GM06990 (cell line): ENCODE results near the gene WBP1L.

Source experiments
- DNase-seq: peaks from one replicate; pipeline ENCODE4 v3.0.0-alpha.2; 2011; ENCODE audit not compliant: insufficient read length; ENCODE audit errors: extremely low read depth
- H3K27me3 ChIP-seq: replicated peaks from 2 replicates; pipeline ENCODE4 v1.6.0; 2011; ENCODE audit warnings: low read length; ENCODE audit not compliant: control insufficient read depth, insufficient read depth
- H3K36me3 ChIP-seq: 2 replicates; pipeline ENCODE4 v1.5.1; 2011; ENCODE audit warnings: low read length; ENCODE audit not compliant: control insufficient read depth, insufficient read depth
- H3K4me3 ChIP-seq: replicated peaks from 2 replicates; pipeline ENCODE4 v1.5.1; 2011; ENCODE audit warnings: low read depth, mild to moderate bottlenecking, control low read depth, low read length
- TF ChIP-seq, protein P1 (sequence below): IDR thresholded peaks from 2 replicates; pipeline ENCODE4 v1.5.1; 2011; ENCODE audit warnings: low read length, control low read depth, mild to moderate bottlenecking, inconsistent platforms; ENCODE audit not compliant: insufficient read depth, poor library complexity, severe bottlenecking

The WBP1L gene

DNA sequence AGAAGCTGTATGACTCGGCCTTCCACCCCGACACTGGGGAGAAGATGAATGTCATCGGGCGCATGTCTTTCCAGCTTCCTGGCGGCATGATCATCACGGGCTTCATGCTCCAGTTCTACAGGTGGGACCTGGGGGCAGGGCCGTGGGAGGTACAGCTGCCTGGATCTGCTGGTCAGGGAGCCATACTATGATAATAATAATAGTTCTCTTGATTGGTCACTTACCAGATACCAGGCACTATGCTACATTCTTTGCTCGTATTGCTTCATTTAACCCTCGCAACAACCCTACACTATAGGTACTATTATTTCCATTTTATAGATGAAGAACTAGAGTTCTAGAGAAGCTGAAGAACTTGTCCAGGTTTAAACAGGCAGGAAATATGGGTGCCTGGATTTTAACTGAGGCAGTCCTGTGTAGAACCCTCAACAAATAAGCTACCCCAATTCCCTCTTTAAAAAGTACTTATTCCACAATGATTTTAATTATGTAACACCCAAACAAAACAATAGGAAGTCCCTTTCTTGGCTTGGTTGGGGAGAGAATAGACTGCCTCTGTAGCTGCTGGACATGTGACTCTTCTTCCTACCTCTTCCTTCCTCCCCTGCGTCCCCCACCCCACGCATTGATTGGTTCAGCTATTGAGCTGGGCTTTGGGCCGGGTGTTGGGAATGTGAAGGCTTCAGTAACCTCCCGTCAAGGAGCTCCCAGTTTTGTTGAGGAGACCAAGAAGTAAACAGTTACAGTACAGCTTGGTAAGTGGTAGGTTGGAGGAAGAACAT, 16.5 kb upstream of the WBP1L start:
- TF ChIP-seq, protein P1, sequence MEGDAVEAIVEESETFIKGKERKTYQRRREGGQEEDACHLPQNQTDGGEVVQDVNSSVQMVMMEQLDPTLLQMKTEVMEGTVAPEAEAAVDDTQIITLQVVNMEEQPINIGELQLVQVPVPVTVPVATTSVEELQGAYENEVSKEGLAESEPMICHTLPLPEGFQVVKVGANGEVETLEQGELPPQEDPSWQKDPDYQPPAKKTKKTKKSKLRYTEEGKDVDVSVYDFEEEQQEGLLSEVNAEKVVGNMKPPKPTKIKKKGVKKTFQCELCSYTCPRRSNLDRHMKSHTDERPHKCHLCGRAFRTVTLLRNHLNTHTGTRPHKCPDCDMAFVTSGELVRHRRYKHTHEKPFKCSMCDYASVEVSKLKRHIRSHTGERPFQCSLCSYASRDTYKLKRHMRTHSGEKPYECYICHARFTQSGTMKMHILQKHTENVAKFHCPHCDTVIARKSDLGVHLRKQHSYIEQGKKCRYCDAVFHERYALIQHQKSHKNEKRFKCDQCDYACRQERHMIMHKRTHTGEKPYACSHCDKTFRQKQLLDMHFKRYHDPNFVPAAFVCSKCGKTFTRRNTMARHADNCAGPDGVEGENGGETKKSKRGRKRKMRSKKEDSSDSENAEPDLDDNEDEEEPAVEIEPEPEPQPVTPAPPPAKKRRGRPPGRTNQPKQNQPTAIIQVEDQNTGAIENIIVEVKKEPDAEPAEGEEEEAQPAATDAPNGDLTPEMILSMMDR, result no peak
- no peak for DNase-seq
- Histone ChIP-seq H3K27me3 (no peaks in the 10 kb centered on the region), H3K36me3 (peaks cover 9% of the 10 kb centered on the region), H3K4me3 (no peak overlapping the region)

DNA sequence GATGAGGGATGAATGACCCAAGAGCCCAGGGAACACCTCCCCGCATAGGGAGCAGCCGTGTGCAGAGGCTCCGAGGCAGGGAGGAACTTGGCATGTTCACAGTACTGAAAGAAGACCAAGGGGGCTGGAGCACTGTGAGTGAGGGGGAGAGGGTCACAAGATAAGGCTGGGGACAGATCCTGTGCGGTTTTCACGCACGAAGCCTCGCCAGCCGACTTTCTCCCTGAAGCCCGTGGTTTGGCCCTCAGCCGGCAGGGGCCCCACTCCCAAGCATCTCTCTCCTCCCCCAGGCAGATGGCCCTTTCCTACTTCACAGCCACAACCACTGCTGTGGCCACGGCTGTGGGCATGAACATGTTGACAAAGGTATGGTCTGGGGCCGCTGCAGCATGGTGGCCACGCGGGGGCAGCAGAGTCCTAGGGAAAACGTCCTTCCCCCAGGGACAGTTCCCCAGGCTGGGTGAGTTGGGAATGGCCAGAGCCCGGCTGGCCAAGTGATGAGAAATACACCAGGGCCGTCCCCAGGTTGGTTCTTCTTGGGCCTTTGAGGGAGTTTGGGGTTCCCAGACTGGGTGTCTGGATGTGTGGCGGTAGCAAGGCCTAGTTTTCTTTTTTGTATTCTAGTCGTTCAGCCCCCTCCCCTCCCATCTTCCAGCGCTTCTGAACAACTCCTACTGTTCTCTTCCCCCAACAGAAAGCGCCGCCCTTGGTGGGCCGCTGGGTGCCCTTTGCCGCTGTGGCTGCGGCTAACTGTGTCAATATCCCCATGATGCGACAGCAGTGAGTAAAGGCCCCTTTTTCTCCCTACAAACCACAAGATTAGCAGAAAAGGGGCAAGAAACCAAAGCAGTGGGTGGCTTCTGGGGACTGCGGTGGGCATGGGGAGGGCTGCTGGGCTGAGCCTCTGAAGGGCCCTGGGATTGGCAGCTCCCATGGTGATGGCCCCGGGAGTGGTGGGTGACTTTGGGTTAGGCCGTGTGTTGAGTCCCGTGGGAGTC, 14.4 kb upstream of the WBP1L start:
- H3K27me3 ChIP-seq, result no peaks in the 10 kb centered on the region
- DNase-seq, result peak; percentile 43
- peaks cover 13% of the 10 kb centered on the region for H3K36me3 ChIP-seq
- H3K4me3 ChIP-seq, result no peak overlapping the region
- TF ChIP-seq, protein P1, result peak; percentile 75

DNA sequence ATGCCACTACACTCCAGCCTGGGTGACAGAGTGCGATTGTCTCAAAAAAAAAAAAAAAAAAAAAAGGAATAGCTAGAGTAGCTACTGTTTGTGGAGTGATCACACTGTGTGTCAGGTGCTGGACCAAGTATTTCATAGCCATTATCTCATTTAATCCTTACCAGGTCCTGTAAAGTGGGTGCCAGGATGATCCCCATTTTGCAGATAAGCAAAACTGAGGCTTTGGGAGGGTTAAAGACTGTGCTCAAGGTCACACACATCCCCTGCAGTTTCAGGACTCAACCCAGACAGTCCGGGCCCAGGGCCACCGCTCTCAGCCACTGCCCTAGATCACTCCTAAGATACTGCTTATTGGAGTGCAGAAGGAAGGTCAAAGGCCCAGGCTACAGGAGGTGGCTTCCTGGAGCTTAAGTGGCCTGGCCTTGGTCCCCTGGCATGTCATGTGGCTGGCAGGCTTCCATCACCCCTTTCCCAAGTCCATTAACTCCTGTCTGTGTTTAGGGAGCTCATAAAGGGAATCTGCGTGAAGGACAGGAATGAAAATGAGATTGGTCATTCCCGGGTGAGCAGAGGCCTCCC, 12.4 kb upstream of the WBP1L start:
- H3K36me3 ChIP-seq, result peaks cover 16% of the 10 kb centered on the region
- no peak overlapping the region for H3K4me3 ChIP-seq
- TF ChIP-seq, protein P1, result no peak
- no peak for DNase-seq
- H3K27me3 ChIP-seq, result no peaks in the 10 kb centered on the region

DNA sequence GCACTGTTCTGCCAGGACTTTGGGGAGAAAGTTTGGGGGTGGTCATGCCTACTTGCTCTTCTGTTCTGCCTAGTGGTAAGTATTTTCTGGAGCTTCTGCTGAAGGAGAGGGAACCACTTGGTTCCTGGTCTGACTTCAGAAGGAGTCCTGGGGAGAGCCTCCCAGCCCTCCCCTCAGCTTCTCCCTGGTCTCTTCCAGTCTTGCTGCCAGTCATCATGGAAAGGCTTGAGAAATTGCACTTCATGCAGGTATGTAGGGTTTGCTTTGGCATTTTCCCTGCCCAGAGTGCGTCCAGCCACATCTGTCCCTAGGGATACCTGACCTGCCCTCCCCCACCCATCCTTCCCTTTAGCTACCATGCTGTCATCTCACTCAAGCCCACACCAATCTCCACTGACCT, 11.1 kb upstream of the WBP1L start:
- no peak overlapping the region for H3K4me3 ChIP-seq
- H3K27me3 ChIP-seq, result no peaks in the 10 kb centered on the region
- H3K36me3 ChIP-seq, result peaks cover 14% of the 10 kb centered on the region
- TF ChIP-seq, protein P1, result no peak
- DNase-seq, result no peak

DNA sequence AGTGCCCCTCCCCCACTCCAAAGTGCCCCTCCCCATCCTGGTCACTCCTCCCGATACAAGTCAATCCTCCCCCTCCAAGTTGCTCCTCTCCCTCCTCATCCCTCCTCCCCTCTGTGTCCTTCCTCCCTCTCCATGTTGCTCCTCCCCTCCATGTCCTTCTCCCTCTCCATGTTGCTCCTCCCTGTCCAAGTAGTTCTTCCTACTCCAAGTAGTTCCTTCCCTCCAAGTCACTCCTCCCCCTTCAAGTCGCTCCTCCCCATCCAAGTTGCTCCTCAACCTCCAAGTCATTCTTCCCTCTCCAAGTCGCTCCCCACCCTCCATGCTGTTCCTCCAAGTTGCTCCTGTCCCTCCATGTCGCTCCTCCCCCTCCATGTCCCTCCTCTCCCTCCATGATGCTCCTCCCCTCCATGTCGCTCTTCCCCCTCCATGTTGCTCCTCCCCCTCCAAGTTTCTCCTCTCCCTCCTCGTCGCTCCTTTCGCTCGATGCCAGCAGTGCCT, 8.6 kb upstream of the WBP1L start:
- Histone ChIP-seq H3K36me3 (peaks cover 14% of the 10 kb centered on the region), H3K27me3 (no peaks in the 10 kb centered on the region), H3K4me3 (no peak overlapping the region)
- no peak for DNase-seq
- TF ChIP-seq, protein P1, result no peak
